Mesenchymal stem cell (in vitro differentiated cells and primary cell): ENCODE data around the gene QSOX1.

Experiments
- DNase-seq: peaks from one replicate; pipeline ENCODE4 v3.0.0-alpha.2; 2013
- H2AFZ ChIP-seq: one replicate; pipeline ENCODE4 v1.6.1; 2013; ENCODE audit warnings: low read depth, mild to moderate bottlenecking, control low read depth, inconsistent platforms, low read length, moderate library complexity
- H2AK5ac ChIP-seq: 2 replicates; pipeline ENCODE4 v1.6.1; 2013; ENCODE audit warnings: low read length, moderate library complexity, mild to moderate bottlenecking, inconsistent platforms; ENCODE audit not compliant: severe bottlenecking
- H2BK120ac ChIP-seq: one replicate; pipeline ENCODE4 v1.6.1; 2013; ENCODE audit warnings: low read depth, mild to moderate bottlenecking, inconsistent platforms, low read length, moderate library complexity
- H2BK12ac ChIP-seq, 2 experiments: one replicate each; pipeline ENCODE4 v1.6.1; 2013; ENCODE audit warnings: inconsistent platforms in 2 of 2, low read length in 2 of 2, mild to moderate bottlenecking in 2 of 2, moderate library complexity in 2 of 2, control low read depth in 1 of 2
- H2BK15ac ChIP-seq: one replicate; pipeline ENCODE4 v1.6.1; 2013; ENCODE audit warnings: mild to moderate bottlenecking, low read depth, inconsistent platforms; ENCODE audit not compliant: poor library complexity, severe bottlenecking
- H2BK5ac ChIP-seq: 2 replicates; pipeline ENCODE4 v1.6.1; 2013; ENCODE audit warnings: low read depth, mild to moderate bottlenecking, low read length, control low read depth, inconsistent platforms; ENCODE audit not compliant: poor library complexity, severe bottlenecking
- H3K14ac ChIP-seq, 2 experiments: one replicate each; pipeline ENCODE4 v1.6.1; 2013; ENCODE audit warnings: inconsistent platforms in 2 of 2, low read length in 2 of 2, control low read depth in 1 of 2, mild to moderate bottlenecking in 1 of 2, moderate library complexity in 1 of 2
- H3K18ac ChIP-seq, 2 experiments: one replicate each; pipeline ENCODE4 v1.6.1; 2013; ENCODE audit warnings: inconsistent platforms in 2 of 2, low read length in 2 of 2, control low read depth in 1 of 2, low read depth in 1 of 2, mild to moderate bottlenecking in 1 of 2
- H3K23ac ChIP-seq, 2 experiments: one replicate each; pipeline ENCODE4 v1.6.1; 2013; ENCODE audit warnings: inconsistent platforms in 2 of 2, low read length in 2 of 2, mild to moderate bottlenecking in 2 of 2, moderate library complexity in 2 of 2, control low read depth in 1 of 2
- H3K27ac ChIP-seq: 2 replicates; pipeline ENCODE4 v1.5.1; 2013; ENCODE audit warnings: mild to moderate bottlenecking, moderate library complexity, low read length, control low read depth, inconsistent platforms; ENCODE audit not compliant: poor library complexity, severe bottlenecking
- H3K27me3 ChIP-seq, 2 experiments: 2 replicates each; pipeline versions ENCODE4 v1.6.1 to v1.7.0; 2013; ENCODE audit warnings: low read length in 2 of 2, mild to moderate bottlenecking in 2 of 2, moderate library complexity in 2 of 2, control low read depth in 1 of 2, inconsistent platforms in 1 of 2; ENCODE audit not compliant: control insufficient read depth in 1 of 2, insufficient read depth in 1 of 2
- H3K36me3 ChIP-seq, 2 experiments: 2 replicates each; pipeline versions ENCODE4 v1.6.1 to v1.7.0; 2013; ENCODE audit warnings: low read length in 2 of 2, control low read depth in 1 of 2, inconsistent platforms in 1 of 2, low read depth in 1 of 2, mild to moderate bottlenecking in 1 of 2; ENCODE audit not compliant: insufficient read depth in 2 of 2, control insufficient read depth in 1 of 2
- H3K4ac ChIP-seq, 2 experiments: one replicate each; pipeline ENCODE4 v1.6.1; 2013; ENCODE audit warnings: inconsistent platforms in 2 of 2, low read length in 2 of 2, mild to moderate bottlenecking in 2 of 2, moderate library complexity in 2 of 2, control low read depth in 1 of 2, low read depth in 1 of 2
- H3K4me1 ChIP-seq: 2 replicates; pipeline ENCODE4 v1.6.1; 2013; ENCODE audit warnings: low read depth, low read length, control low read depth; ENCODE audit not compliant: control insufficient read depth, insufficient read depth
- H3K4me2 ChIP-seq: 2 replicates; pipeline ENCODE4 v1.6.1; 2013; ENCODE audit warnings: low read length, mild to moderate bottlenecking, inconsistent platforms; ENCODE audit not compliant: poor library complexity, severe bottlenecking
- H3K4me3 ChIP-seq, 2 experiments: 2 replicates each; pipeline versions ENCODE4 v1.5.1 to v1.7.0; 2013; ENCODE audit warnings: low read length in 2 of 2, mild to moderate bottlenecking in 2 of 2, control low read depth in 1 of 2, low read depth in 1 of 2; ENCODE audit not compliant: insufficient read depth in 1 of 2
- H3K79me1 ChIP-seq: replicated peaks from 2 replicates; pipeline ENCODE4 v1.6.1; 2013; ENCODE audit warnings: mild to moderate bottlenecking, control low read depth, low read length, inconsistent platforms; ENCODE audit not compliant: poor library complexity, severe bottlenecking
- H3K9ac ChIP-seq: 2 replicates; pipeline ENCODE4 v1.7.0; 2013; ENCODE audit warnings: mild to moderate bottlenecking, low read length, moderate library complexity
- H3K9me3 ChIP-seq: 2 replicates; pipeline ENCODE4 v1.7.0; 2013; ENCODE audit warnings: mild to moderate bottlenecking, low read length; ENCODE audit not compliant: control insufficient read depth
- H4K8ac ChIP-seq: one replicate; pipeline ENCODE4 v1.6.1; 2013; ENCODE audit warnings: inconsistent platforms, mild to moderate bottlenecking, low read length, moderate library complexity
- H4K91ac ChIP-seq: one replicate; pipeline ENCODE4 v1.6.1; 2013; ENCODE audit warnings: mild to moderate bottlenecking, low read length, inconsistent platforms
- WGBS: methylation state at CpG from one replicate; pipeline ENCODE4 v1.1.7; 2013; ENCODE audit warnings: mixed read lengths; 5-methylcytosine and 5-hydroxymethylcytosine counted together

The QSOX1 gene

GRCh38 chr1:180204231-180204630, 49.6 kb downstream of the QSOX1 start:
- 84% methylated on average over 5 of the region's 6 CpGs for WGBS
- Histone ChIP-seq H3K4me1 (peaks cover 2% of the 10 kb centered on the region), H3K27me3 (peaks cover 0 to 3% of the 10 kb centered on the region in 2 experiments), H3K27ac (no peak overlapping the region), H3K14ac (no peak overlapping the region), H3K4me2 (no peak overlapping the region), H2BK5ac (no peak overlapping the region), H2BK12ac (no peak overlapping the region), H3K36me3 (peaks cover 7 to 11% of the 10 kb centered on the region in 2 experiments), H3K4ac (no peak overlapping the region), H2AK5ac (no peak overlapping the region), H3K23ac (no peak overlapping the region), H3K4me3 (no peak overlapping the region), H3K9ac (no peak overlapping the region), H3K9me3 (no peaks in the 10 kb centered on the region), H2BK15ac (no peak overlapping the region), H4K8ac (no peak overlapping the region), H4K91ac (no peak overlapping the region), H2BK120ac (no peak overlapping the region), H3K18ac (no peak overlapping the region), H2AFZ (no peak overlapping the region), H3K79me1 (no peaks in the 10 kb centered on the region)
- DNase-seq: no peak

- H4K91ac ChIP-seq: no peak overlapping the region
- no peak overlapping the region for H3K18ac ChIP-seq
- no peaks in the 10 kb centered on the region for H3K36me3 ChIP-seq
- H2BK15ac ChIP-seq: no peak overlapping the region
- H4K8ac ChIP-seq: no peak overlapping the region
- no peak overlapping the region for H3K4me2 ChIP-seq
- no peak overlapping the region for H3K23ac ChIP-seq
- no peak for DNase-seq
- H3K27me3 ChIP-seq: peaks cover 0 to 3% of the 10 kb centered on the region in 2 experiments
- no peak overlapping the region for H2BK120ac ChIP-seq
- H2AK5ac ChIP-seq: no peak overlapping the region
- 92% methylated on average over 3 of the region's 3 CpGs for WGBS
- no peak overlapping the region for H2BK12ac ChIP-seq
- H3K14ac ChIP-seq: peak overlapping the region in 1 of 2 experiments; percentile 18
- no peak overlapping the region for H2AFZ ChIP-seq
- no peak overlapping the region for H3K9ac ChIP-seq
- H3K9me3 ChIP-seq: no peaks in the 10 kb centered on the region
- H3K4me1 ChIP-seq: peaks cover 2% of the 10 kb centered on the region
- H3K27ac ChIP-seq: no peak overlapping the region
- H2BK5ac ChIP-seq: no peak overlapping the region
- H3K79me1 ChIP-seq: no peaks in the 10 kb centered on the region
- no peak overlapping the region for H3K4me3 ChIP-seq
- H3K4ac ChIP-seq: no peak overlapping the region
Observed at GRCh38 chr1:180206581-180206980, 51.9 kb downstream of the QSOX1 start.

DNA sequence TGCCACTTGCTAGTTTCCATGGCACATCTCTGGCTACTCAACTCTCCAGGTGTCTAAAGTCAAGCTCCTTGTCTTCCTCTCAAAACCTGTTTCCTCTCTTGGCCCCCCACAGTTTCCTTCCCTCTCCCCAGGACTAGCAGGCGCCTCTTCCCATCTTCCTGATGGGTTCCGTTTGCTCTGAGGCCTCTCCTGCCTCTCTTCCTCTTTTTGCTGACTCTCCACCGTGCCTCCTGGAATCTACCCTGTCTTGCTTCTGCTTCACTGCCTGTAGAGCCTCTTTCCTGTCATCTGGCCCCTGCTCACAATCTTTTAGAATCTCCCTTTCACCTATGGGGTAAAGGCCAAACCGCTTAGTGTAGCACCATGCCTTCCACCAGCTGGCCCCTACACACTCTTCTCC, 53.6 kb downstream of the QSOX1 start:
- Histone ChIP-seq H2BK120ac (no peak overlapping the region), H3K27me3 (peaks cover 0 to 3% of the 10 kb centered on the region in 2 experiments), H3K4ac (no peak overlapping the region), H3K27ac (no peak overlapping the region), H4K8ac (no peak overlapping the region), H3K4me2 (no peak overlapping the region), H3K14ac (no peak overlapping the region), H2AK5ac (no peak overlapping the region), H2BK12ac (no peak overlapping the region), H3K18ac (no peak overlapping the region), H3K9ac (no peak overlapping the region), H3K9me3 (no peaks in the 10 kb centered on the region), H2BK5ac (no peak overlapping the region), H2AFZ (no peak overlapping the region), H3K4me1 (no peaks in the 10 kb centered on the region), H3K36me3 (no peaks in the 10 kb centered on the region), H4K91ac (no peak overlapping the region), H3K23ac (no peak overlapping the region), H3K79me1 (no peaks in the 10 kb centered on the region), H3K4me3 (no peak overlapping the region), H2BK15ac (no peak overlapping the region)
- no peak for DNase-seq
- 88% methylated on average over 4 of the region's 4 CpGs for WGBS

DNA sequence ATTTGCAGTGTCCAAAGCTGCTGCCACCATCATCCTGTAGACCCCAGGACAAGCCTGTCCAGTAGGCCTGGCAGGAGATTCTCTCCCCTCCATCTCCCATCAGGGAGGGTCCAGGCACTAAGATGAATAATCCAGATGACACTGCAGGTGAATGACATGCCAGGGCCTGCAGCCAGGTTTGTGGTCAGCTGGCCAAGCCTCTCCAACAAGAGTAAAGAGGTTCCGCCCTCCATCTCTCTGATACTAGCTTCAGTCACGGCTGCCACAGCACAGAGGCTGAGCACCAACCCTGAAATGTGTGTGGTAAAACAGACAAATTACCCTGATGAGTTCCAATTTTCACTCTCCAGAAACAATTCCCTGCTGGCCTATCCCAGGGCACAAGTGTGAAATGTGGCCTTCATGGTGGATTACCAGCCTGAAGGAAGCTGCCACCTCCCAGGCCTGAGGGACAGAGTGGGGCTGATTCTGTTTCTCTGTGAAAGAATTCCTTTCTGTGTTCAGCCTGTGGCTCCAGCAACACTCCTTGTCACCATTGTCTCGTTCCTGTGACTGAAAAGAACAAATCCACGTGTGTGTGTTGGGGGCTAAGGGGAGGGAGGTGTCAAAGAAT, 55.4 kb downstream of the QSOX1 start:
- DNase-seq: no peak
- Histone ChIP-seq H3K36me3 (no peaks in the 10 kb centered on the region), H4K8ac (no peak overlapping the region), H2AFZ (no peak overlapping the region), H3K9me3 (no peaks in the 10 kb centered on the region), H3K27me3 (peaks cover 0 to 3% of the 10 kb centered on the region in 2 experiments), H2BK120ac (no peak overlapping the region), H2BK5ac (no peak overlapping the region), H3K4ac (no peak overlapping the region), H3K27ac (no peak overlapping the region), H3K4me3 (no peak overlapping the region), H3K18ac (no peak overlapping the region), H4K91ac (no peak overlapping the region), H2AK5ac (no peak overlapping the region), H3K79me1 (no peaks in the 10 kb centered on the region), H3K4me1 (no peaks in the 10 kb centered on the region), H3K14ac (no peak overlapping the region), H3K23ac (no peak overlapping the region), H3K9ac (no peak overlapping the region), H2BK12ac (no peak overlapping the region), H3K4me2 (no peak overlapping the region), H2BK15ac (no peak overlapping the region)
- WGBS: 84% methylated on average over 4 of the region's 4 CpGs
